ENCODE measurements around the gene KMT5B.

The KMT5B gene

DNA sequence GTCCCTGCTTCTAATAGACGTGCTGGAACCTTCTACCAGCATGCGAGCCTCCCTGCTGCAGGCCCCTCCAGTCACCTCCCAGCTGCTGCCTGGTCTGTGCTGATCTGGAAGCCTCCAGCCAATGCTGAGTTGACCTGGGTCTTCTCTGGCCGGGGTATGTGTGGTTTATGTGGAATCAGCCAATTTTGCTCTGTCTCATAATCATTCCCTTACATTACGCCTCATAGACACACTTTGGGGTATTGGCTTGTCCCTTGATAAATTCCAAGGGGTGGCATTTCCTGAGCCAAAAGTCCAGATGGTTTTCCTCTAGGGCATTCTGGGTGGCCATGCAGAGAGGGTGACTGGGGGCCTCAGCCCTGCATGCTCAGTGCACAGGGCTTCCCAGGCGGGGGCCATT is 8.3 kb upstream of the KMT5B start:
- Histone ChIP-seq H3K79me2 (ENCODE audit: low read length) (no peaks in the 10 kb centered on the region), H3K36me3 (replicated peaks; ENCODE audit: insufficient read depth, low read length) (no peaks in the 10 kb centered on the region), H4K20me1 (ENCODE audit: insufficient read depth, low read length) (no peaks in the 10 kb centered on the region), H3K4me1 (ENCODE audit: low read length) (no peaks in the 10 kb centered on the region), H3K9ac (ENCODE audit: low read length) (no peak overlapping the region), H3K9me2 (replicated peaks; ENCODE audit: insufficient read depth, low read length) (no peaks in the 10 kb centered on the region), H3K9me3 (replicated peaks; ENCODE audit: insufficient read depth, low read length) (no peaks in the 10 kb centered on the region), H3F3A (ENCODE audit: insufficient read depth, low read length) (peaks cover 5% of the 10 kb centered on the region; the same call in 1 of the 2 replicates), H3K27me3 (replicated peaks; ENCODE audit: insufficient read depth, low read length) (peaks cover 8% of the 10 kb centered on the region; the same call in 1 of the 2 replicates), H3K4me3 (ENCODE audit: low read length) (no peak overlapping the region), H2AFZ (ENCODE audit: low read length) (no peak overlapping the region), H3K4me2 (ENCODE audit: low read depth, low read length) (no peak overlapping the region), H3K27ac (ENCODE audit: low read length) (no peak overlapping the region)
- TF ChIP-seq, protein P1, sequence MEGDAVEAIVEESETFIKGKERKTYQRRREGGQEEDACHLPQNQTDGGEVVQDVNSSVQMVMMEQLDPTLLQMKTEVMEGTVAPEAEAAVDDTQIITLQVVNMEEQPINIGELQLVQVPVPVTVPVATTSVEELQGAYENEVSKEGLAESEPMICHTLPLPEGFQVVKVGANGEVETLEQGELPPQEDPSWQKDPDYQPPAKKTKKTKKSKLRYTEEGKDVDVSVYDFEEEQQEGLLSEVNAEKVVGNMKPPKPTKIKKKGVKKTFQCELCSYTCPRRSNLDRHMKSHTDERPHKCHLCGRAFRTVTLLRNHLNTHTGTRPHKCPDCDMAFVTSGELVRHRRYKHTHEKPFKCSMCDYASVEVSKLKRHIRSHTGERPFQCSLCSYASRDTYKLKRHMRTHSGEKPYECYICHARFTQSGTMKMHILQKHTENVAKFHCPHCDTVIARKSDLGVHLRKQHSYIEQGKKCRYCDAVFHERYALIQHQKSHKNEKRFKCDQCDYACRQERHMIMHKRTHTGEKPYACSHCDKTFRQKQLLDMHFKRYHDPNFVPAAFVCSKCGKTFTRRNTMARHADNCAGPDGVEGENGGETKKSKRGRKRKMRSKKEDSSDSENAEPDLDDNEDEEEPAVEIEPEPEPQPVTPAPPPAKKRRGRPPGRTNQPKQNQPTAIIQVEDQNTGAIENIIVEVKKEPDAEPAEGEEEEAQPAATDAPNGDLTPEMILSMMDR (IDR thresholded peaks at IDR 0.05; ENCODE audit: low read length): no peak
- TF ChIP-seq EZH2phosphoT487 (IDR thresholded peaks at IDR 0.05; ENCODE audit: low read length): no peak
- TF ChIP-seq EZH2 (optimal IDR thresholded peaks at IDR 0.05; ENCODE audit: low read depth, low read length): no peak
- DNase-seq: no peak

GRCh38 chr11:68216171-68216938 is 3.3 kb upstream of the KMT5B start:
- H3K79me2 ChIP-seq (ENCODE audit: low read length): peaks cover 13% of the 10 kb centered on the region
- H3K27me3 ChIP-seq (replicated peaks; ENCODE audit: insufficient read depth, low read length): peaks cover 11% of the 10 kb centered on the region; the same call in 1 of the 2 replicates
- H3K9ac ChIP-seq (ENCODE audit: low read length): no peak overlapping the region
- H3K9me2 ChIP-seq (replicated peaks; ENCODE audit: insufficient read depth, low read length): no peaks in the 10 kb centered on the region
- H3K27ac ChIP-seq (ENCODE audit: low read length): no peak overlapping the region
- TF ChIP-seq, protein P1 (IDR thresholded peaks at IDR 0.05; ENCODE audit: low read length): no peak
- TF ChIP-seq EZH2phosphoT487 (IDR thresholded peaks at IDR 0.05; ENCODE audit: low read length): no peak
- TF ChIP-seq EZH2 (optimal IDR thresholded peaks at IDR 0.05; ENCODE audit: low read depth, low read length): no peak
- H2AFZ ChIP-seq (ENCODE audit: low read length): no peak overlapping the region
- no peak for DNase-seq
- H3K9me3 ChIP-seq (replicated peaks; ENCODE audit: insufficient read depth, low read length): no peaks in the 10 kb centered on the region
- no peak overlapping the region for H3K4me2 ChIP-seq (ENCODE audit: low read depth, low read length)
- no peaks in the 10 kb centered on the region for H4K20me1 ChIP-seq (ENCODE audit: insufficient read depth, low read length)
- peaks cover 4% of the 10 kb centered on the region; the same call in 1 of the 2 replicates for H3F3A ChIP-seq (ENCODE audit: insufficient read depth, low read length)
- H3K4me3 ChIP-seq (ENCODE audit: low read length): no peak overlapping the region
- H3K36me3 ChIP-seq (replicated peaks; ENCODE audit: insufficient read depth, low read length): no peaks in the 10 kb centered on the region
- 0 out of 2 replicates have a peak, but pooled peaks cover 4% of the 10 kb centered on the region for H3K4me1 ChIP-seq (ENCODE audit: low read length)

DNA sequence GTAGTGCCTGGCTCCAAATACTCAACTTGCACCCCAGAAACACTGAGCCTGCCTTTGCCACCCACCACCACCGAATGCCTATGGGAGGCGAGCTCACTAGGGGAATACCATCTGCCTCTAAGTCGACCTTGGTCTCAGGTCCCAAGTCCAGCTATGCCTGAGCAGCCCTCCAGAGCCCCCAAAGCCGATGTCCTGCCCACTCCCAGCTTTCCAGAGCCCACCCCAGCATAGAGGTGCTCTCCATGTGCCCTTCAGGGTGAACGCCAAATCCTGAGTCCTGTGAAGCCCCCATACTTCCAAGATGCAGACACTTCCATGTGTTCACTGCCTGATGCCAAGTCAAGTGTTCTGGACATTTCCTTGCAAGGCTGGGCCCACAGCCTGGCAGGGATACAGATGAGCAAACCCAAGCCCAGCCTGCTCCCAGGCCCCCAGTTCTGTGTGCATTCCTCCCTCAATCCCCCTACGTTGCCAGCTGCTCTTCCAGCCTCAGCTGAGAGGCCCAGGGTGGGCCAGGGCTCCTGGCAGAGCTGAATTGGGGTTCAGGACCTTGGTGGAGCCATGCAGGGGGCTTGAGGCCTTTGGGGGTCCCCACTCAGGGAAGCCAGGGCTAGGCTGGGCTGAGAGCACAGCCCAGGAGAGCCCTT is 2.6 kb upstream of the KMT5B start:
- Histone ChIP-seq H3K36me3 (replicated peaks; ENCODE audit: insufficient read depth, low read length) (no peaks in the 10 kb centered on the region), H3K27me3 (replicated peaks; ENCODE audit: insufficient read depth, low read length) (peaks cover 11% of the 10 kb centered on the region; the same call in 1 of the 2 replicates), H4K20me1 (ENCODE audit: insufficient read depth, low read length) (no peaks in the 10 kb centered on the region), H3K9me3 (replicated peaks; ENCODE audit: insufficient read depth, low read length) (no peaks in the 10 kb centered on the region), H3K9ac (ENCODE audit: low read length) (no peak overlapping the region), H2AFZ (ENCODE audit: low read length) (no peak overlapping the region), H3K9me2 (replicated peaks; ENCODE audit: insufficient read depth, low read length) (no peaks in the 10 kb centered on the region), H3K4me1 (ENCODE audit: low read length) (peaks cover 10% of the 10 kb centered on the region; the same call in 1 of the 2 replicates), H3K4me3 (ENCODE audit: low read length) (no peak overlapping the region), H3K79me2 (ENCODE audit: low read length) (peaks cover 20% of the 10 kb centered on the region), H3F3A (ENCODE audit: insufficient read depth, low read length) (peaks cover 4% of the 10 kb centered on the region; the same call in 1 of the 2 replicates), H3K4me2 (ENCODE audit: low read depth, low read length) (no peak overlapping the region), H3K27ac (ENCODE audit: low read length) (no peak overlapping the region)
- TF ChIP-seq, protein P1 (IDR thresholded peaks at IDR 0.05; ENCODE audit: low read length): no peak
- TF ChIP-seq EZH2 (optimal IDR thresholded peaks at IDR 0.05; ENCODE audit: low read depth, low read length) (no peak), EZH2phosphoT487 (IDR thresholded peaks at IDR 0.05; ENCODE audit: low read length) (no peak)
- no peak for DNase-seq

All from MM.1S (cell line).